HepG2 (cell line): ENCODE measurements around the gene TF. TPM values are rescaled to one million over a fixed set of nuclear protein-coding genes. Genes with fewer than 3 reads are reported as not detected.

ENCODE experiments used
- AGO2 ChIP-seq: fragments of 200-400 bp; formaldehyde crosslinking; optimal IDR thresholded peaks from 2 replicates; pipeline ENCODE3; 2017; ENCODE audit warnings: mild to moderate bottlenecking, low read depth, low read length, moderate library complexity
- FOSL2 ChIP-seq: sonication (generic); formaldehyde crosslinking; IDR thresholded peaks from 2 replicates; pipeline ENCODE4 v1.4.0; 2020; ENCODE audit warnings: missing genetic modification reagents
- IKZF4 ChIP-seq: sonication (generic); formaldehyde crosslinking; IDR thresholded peaks from 2 replicates; pipeline ENCODE4 v1.5.1; 2020; ENCODE audit warnings: borderline replicate concordance, mild to moderate bottlenecking, low read depth, missing genetic modification reagents; ENCODE audit errors: not compliant biosample characterization
- ISX ChIP-seq: sonication (generic); formaldehyde crosslinking; conservative IDR thresholded peaks from 2 replicates; pipeline ENCODE4 v1.5.0; 2020; ENCODE audit warnings: missing genetic modification reagents
- JUN ChIP-seq: sonication (generic); formaldehyde crosslinking; IDR thresholded peaks from 2 replicates; pipeline ENCODE4 v1.4.0; 2020; ENCODE audit warnings: mild to moderate bottlenecking, missing genetic modification reagents
- KAT7 ChIP-seq: IDR thresholded peaks from 2 replicates; pipeline ENCODE4 v1.6.1; 2018; ENCODE audit warnings: borderline replicate concordance, missing compliant biosample characterization
- KLF16 ChIP-seq, 2 experiments: sonication (generic) in 1 of 2; formaldehyde crosslinking in 1 of 2; IDR thresholded peaks; 2 replicates each; pipeline versions ENCODE4 v1.6.1 to v1.8.0; 2016 to 2023; ENCODE audit warnings: missing genetic modification reagents in 2 of 2, missing compliant biosample characterization in 1 of 2
- MAFF ChIP-seq: IDR thresholded peaks from 2 replicates; pipeline ENCODE4 v1.6.1; 2011; ENCODE audit warnings: low read depth, low read length, improper control_type of control experiment
- MED1 ChIP-seq: sonication (generic); formaldehyde crosslinking; IDR thresholded peaks from 2 replicates; pipeline ENCODE4 v1.4.0; 2020; ENCODE audit warnings: missing genetic modification reagents
- PAWR ChIP-seq: sonication (generic); formaldehyde crosslinking; IDR thresholded peaks from 2 replicates; pipeline ENCODE4 v1.4.0; 2020; ENCODE audit warnings: missing genetic modification reagents, mild to moderate bottlenecking, borderline replicate concordance
- RAD51 ChIP-seq: fragments of 450-650 bp; IDR thresholded peaks from 2 replicates; pipeline ENCODE4 v1.6.1; 2016; ENCODE audit warnings: borderline replicate concordance
- REST ChIP-seq, 2 experiments: IDR thresholded peaks; 2 replicates each; pipeline ENCODE4 v1.6.1; 2011 to 2012; ENCODE audit warnings: low read length in 2 of 2, borderline replicate concordance in 1 of 2, low read depth in 1 of 2, mild to moderate bottlenecking in 1 of 2, moderate library complexity in 1 of 2
- STAG1 ChIP-seq: sonication (generic); formaldehyde crosslinking; IDR thresholded peaks from 2 replicates; pipeline ENCODE4 v1.4.0; 2020; ENCODE audit warnings: missing genetic modification reagents
- ZBTB40 ChIP-seq, 2 experiments: fragments of 450-650 bp in 1 of 2; sonication (generic) in 1 of 2; formaldehyde crosslinking in 1 of 2; IDR thresholded peaks; 2 replicates each; pipeline versions ENCODE4 v1.6.1 to v1.8.0; 2016 to 2022; ENCODE audit warnings: antibody characterized with exemption in 1 of 2, mild to moderate bottlenecking in 1 of 2, missing genetic modification reagents in 1 of 2
- ZBTB43 ChIP-seq: sonication (generic); formaldehyde crosslinking; conservative IDR thresholded peaks from 2 replicates; pipeline ENCODE4 v1.4.0; 2020; ENCODE audit warnings: missing genetic modification reagents
- ZFP41 ChIP-seq: sonication (generic); formaldehyde crosslinking; IDR thresholded peaks from 2 replicates; pipeline ENCODE4 v1.4.0; 2020; ENCODE audit warnings: mild to moderate bottlenecking, missing genetic modification reagents, borderline replicate concordance
- ZNF772 ChIP-seq: sonication (generic); formaldehyde crosslinking; IDR thresholded peaks from 2 replicates; pipeline ENCODE4 v1.5.0; 2020; ENCODE audit warnings: mild to moderate bottlenecking, missing genetic modification reagents
- polyA plus RNA-seq, 8 experiments: library from polyadenylated mRNA; depleted of rRNA in 3 of 8; stranded (reverse) in 7 of 8; unstranded in 1 of 8; fragments of >200 nt; fragmentation: Illumina TruSeq in 4 of 8; extraction: Trizol in 4 of 8; gene quantifications; 2 replicates each; pipeline versions ENCODE4 v1.2.1 to v1.2.3, GENCODE V29; 2011 to 2016; ENCODE audit warnings: low read depth in 4 of 8, missing spikeins in 1 of 8, mixed read lengths in 1 of 8; ENCODE audit not compliant: insufficient read depth in 1 of 8
- total RNA-seq, 5 experiments: library from RNA; depleted of rRNA; stranded (reverse); fragments of >200 nt; fragmentation: Illumina TruSeq; extraction: Trizol; gene quantifications; 2 replicates each; pipeline ENCODE4 v1.2.3, GENCODE V29; 2016; ENCODE audit warnings: low read depth in 1 of 5

TF gene
- total and polyA plus RNA-seq, 2 of the 13 experiments (the other 11 are each of a cell fraction or from before 2014, with no cell fraction given): 10,074 to 11,821 TPM

- TF ChIP-seq ISX (CRISPR knock-in tag): 0 out of 2 replicates have a peak, but pooled peaks have one; percentile 27
- no peak for TF ChIP-seq KLF16 (CRISPR knock-in tag; IDR thresholded peaks at IDR 0.05)
- TF ChIP-seq IKZF4 (CRISPR knock-in tag): no peak
- no peak for TF ChIP-seq JUN (CRISPR knock-in tag)
- TF ChIP-seq REST (IDR thresholded peaks at IDR 0.05; ENCODE audit: borderline replicate concordance in 1 of 2, low read depth in 1 of 2, low read length in 2 of 2): no peak
- no peak; the same call in 1 of the 2 replicates for TF ChIP-seq ZNF772 (CRISPR knock-in tag)
- no peak for TF ChIP-seq FOSL2 (CRISPR knock-in tag)
- no peak for TF ChIP-seq STAG1
- TF ChIP-seq MED1 (CRISPR knock-in tag): no peak
- no peak for TF ChIP-seq RAD51
- TF ChIP-seq ZFP41 (CRISPR knock-in tag): no peak
- no peak for TF ChIP-seq ZBTB43 (CRISPR knock-in tag)
- no peak for TF ChIP-seq MAFF
- no peak for TF ChIP-seq ZBTB40 (IDR thresholded peaks at IDR 0.05)
- TF ChIP-seq ZBTB40 (CRISPR knock-in tag; IDR thresholded peaks at IDR 0.05): no peak
- no peak for TF ChIP-seq PAWR (CRISPR knock-in tag)
- no peak for TF ChIP-seq KAT7
- TF ChIP-seq AGO2: peak; percentile 99
These were observed 496 bp downstream of the TF start (continued) for GRCh38 chr3:133746712-133747066.
